CD4-positive, alpha-beta T cell (primary cell): ENCODE results near the gene WNT1. TPM values are rescaled to one million over a fixed set of nuclear protein-coding genes. Genes with fewer than 3 reads are reported as not detected.

Source experiments
- ATAC-seq: fragments of 200-7000 bp; cut with Tn5 transposase; one replicate; pipeline ENCODE4 v1.10.0; 2022; ENCODE audit warnings: mild to moderate bottlenecking; ENCODE audit not compliant: poor library complexity
- CTCF ChIA-PET: fragments of 350-600 bp; sonication (Branson Sonifier 250); formaldehyde crosslinking; loops from one replicate; lab custom pipeline; 2021; ENCODE audit warnings: antibody characterized with exemption, inconsistent platforms; lab: Charles Lee
- POLR2A ChIA-PET: fragments of 350-600 bp; sonication (Branson Sonifier 250); formaldehyde crosslinking; loops from one replicate; lab custom pipeline; 2021; ENCODE audit warnings: antibody characterized with exemption, inconsistent platforms; lab: Charles Lee
- DNase-seq, 14 experiments: peaks; one replicate each; pipeline ENCODE4 v3.0.0-alpha.2; 2013 to 2020; ENCODE audit warnings: mixed read lengths in 2 of 14
- H3K27ac ChIP-seq, 2 donors: one replicate each; pipeline versions ENCODE4 v1.5.1 to v1.7.0; 2013; ENCODE audit warnings: low read length in 2 of 2, low read depth in 1 of 2, mild to moderate bottlenecking in 1 of 2
- H3K27me3 ChIP-seq, 2 experiments: 1 replicate in 1 of 2; 2 replicates in 1 of 2; pipeline versions ENCODE4 v1.6.1 to v1.7.0; 2013; ENCODE audit warnings: low read length in 2 of 2, control low read depth in 1 of 2, mild to moderate bottlenecking in 1 of 2, moderate library complexity in 1 of 2; ENCODE audit not compliant: insufficient read depth in 2 of 2, control insufficient read depth in 1 of 2
- H3K36me3 ChIP-seq: one replicate; pipeline ENCODE4 v1.6.1; 2013; ENCODE audit warnings: low read length, control low read depth; ENCODE audit not compliant: insufficient read depth
- H3K4me1 ChIP-seq: one replicate; pipeline ENCODE4 v1.6.1; 2013; ENCODE audit warnings: low read length, control low read depth; ENCODE audit not compliant: insufficient read depth
- H3K4me3 ChIP-seq: one replicate; pipeline ENCODE4 v1.5.1; 2013; ENCODE audit warnings: mild to moderate bottlenecking, low read length, moderate library complexity
- H3K9me3 ChIP-seq, 2 experiments: 1 replicate in 1 of 2; 2 replicates in 1 of 2; pipeline versions ENCODE4 v1.6.1 to v1.7.0; 2013; ENCODE audit warnings: low read length in 2 of 2, mild to moderate bottlenecking in 2 of 2, control low read depth in 1 of 2, moderate library complexity in 1 of 2; ENCODE audit not compliant: control insufficient read depth in 1 of 2, insufficient read depth in 1 of 2
- H3K27ac Mint-ChIP-seq: one replicate; pipeline ENCODE4 v1.8.0; 2020; ENCODE audit warnings: mixed read lengths
- H3K27me3 Mint-ChIP-seq: one replicate; pipeline ENCODE4 v1.8.0; 2021; ENCODE audit warnings: mixed read lengths
- H3K36me3 Mint-ChIP-seq: one replicate; pipeline ENCODE4 v1.8.0; 2021; ENCODE audit warnings: low read depth, mixed read lengths
- H3K4me1 Mint-ChIP-seq: one replicate; pipeline ENCODE4 v1.8.0; 2021; ENCODE audit warnings: low read depth, mixed read lengths
- H3K4me3 Mint-ChIP-seq: one replicate; pipeline ENCODE4 v1.8.0; 2020; ENCODE audit warnings: mild to moderate bottlenecking, mixed read lengths
- H3K9me3 Mint-ChIP-seq: one replicate; pipeline ENCODE4 v1.8.0; 2020; ENCODE audit warnings: mixed read lengths
- intact Hi-C, 2 experiments: fragments of 100-400 bp; cut with DNase I in 1 of 2; cut with micrococcal nuclease in 1 of 2; formaldehyde crosslinking; loops; one replicate each; pipeline versions ENCODE4 v1.15.1 to v1.9.0; 2023 to 2025; cut with DNase I, micrococcal nuclease
- total RNA-seq, 174 experiments: library from RNA in 2 of 174; stranded (reverse) in 2 of 174; gene quantifications; one replicate each; pipeline ENCODE4 v1.2.3 and lab custom pipeline; 2021 to 2026
- TF ChIP-seq, protein P1 (sequence below): fragments of 200-600 bp; IDR thresholded peaks from one replicate; pipeline ENCODE4 v1.8.0; 2022; ENCODE audit warnings: antibody characterized with exemption, mild to moderate bottlenecking

Gene WNT1
- total RNA-seq, 2 experiments from 2014 or later: 1.8 to 2.7 TPM

DNA sequence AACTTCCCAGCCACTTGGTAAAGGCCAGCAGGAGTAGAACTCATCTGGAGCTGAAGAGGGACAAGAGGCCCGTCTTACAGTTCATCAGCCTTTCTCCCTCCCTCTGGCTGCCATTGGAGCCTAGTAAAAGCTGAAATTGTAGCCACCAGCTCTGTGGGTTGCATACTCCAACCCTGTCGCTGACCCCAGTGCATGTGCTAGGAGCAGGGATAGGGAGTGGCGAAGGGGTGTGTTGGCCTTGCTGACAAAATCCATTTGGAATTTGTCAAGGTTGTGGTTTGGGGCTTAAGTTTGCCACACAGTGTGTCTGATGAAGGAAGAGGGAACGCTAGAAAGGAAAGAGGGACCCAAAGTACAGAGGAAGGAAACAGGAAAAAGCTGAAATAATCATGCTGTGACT, 16.8 kb upstream of the WNT1 start:
- H3K27ac ChIP-seq: no peak overlapping the region
- no peak for DNase-seq
- peaks cover 16% of the 10 kb centered on the region for H3K4me1 ChIP-seq
- no peak overlapping the region for H3K4me3 ChIP-seq
- peaks cover 13% of the 10 kb centered on the region for H3K36me3 Mint-ChIP-seq
- ChIA-PET POLR2A (no interaction called here), CTCF (interaction anchor here (0.8 to 1.6 kb wide), 2 partner anchors 17 to 27 kb away, joined by 3 to 4 read pairs; partner anchors contain the start of gene WNT1)
- no peak overlapping the region for H3K4me3 Mint-ChIP-seq
- H3K27me3 ChIP-seq: no peaks in the 10 kb centered on the region
- no peaks in the 10 kb centered on the region for H3K9me3 Mint-ChIP-seq
- intact Hi-C loops: no loop called here
- H3K36me3 ChIP-seq: no peaks in the 10 kb centered on the region
- peaks cover 17% of the 10 kb centered on the region for H3K4me1 Mint-ChIP-seq
- TF ChIP-seq, protein P1, sequence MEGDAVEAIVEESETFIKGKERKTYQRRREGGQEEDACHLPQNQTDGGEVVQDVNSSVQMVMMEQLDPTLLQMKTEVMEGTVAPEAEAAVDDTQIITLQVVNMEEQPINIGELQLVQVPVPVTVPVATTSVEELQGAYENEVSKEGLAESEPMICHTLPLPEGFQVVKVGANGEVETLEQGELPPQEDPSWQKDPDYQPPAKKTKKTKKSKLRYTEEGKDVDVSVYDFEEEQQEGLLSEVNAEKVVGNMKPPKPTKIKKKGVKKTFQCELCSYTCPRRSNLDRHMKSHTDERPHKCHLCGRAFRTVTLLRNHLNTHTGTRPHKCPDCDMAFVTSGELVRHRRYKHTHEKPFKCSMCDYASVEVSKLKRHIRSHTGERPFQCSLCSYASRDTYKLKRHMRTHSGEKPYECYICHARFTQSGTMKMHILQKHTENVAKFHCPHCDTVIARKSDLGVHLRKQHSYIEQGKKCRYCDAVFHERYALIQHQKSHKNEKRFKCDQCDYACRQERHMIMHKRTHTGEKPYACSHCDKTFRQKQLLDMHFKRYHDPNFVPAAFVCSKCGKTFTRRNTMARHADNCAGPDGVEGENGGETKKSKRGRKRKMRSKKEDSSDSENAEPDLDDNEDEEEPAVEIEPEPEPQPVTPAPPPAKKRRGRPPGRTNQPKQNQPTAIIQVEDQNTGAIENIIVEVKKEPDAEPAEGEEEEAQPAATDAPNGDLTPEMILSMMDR: no peak
- no peaks in the 10 kb centered on the region for H3K9me3 ChIP-seq
- H3K27ac Mint-ChIP-seq: no peak overlapping the region
- H3K27me3 Mint-ChIP-seq: peaks cover 10% of the 10 kb centered on the region
- no peak for ATAC-seq

DNA sequence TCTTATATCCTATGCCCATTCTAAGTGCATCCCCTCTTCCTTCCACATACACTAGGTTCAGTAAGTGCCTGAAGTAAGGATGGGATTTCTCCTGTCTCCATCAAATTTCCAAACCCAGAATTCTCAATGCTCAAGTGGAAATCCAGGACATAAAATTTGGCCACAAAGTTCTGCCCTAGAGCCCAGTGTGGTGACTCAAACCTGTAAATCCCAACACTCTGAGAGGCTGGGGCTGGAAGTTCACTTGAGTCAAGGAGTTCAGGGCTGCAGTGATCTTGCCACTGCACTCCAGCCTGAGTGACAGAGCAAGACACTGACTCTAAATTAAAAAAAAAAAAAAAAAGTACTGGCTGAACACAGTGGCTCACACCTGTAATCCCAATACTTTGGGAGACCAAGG, 16.3 kb upstream of the WNT1 start:
- ChIA-PET POLR2A (no interaction called here), CTCF (interaction anchor here (0.8 to 1.6 kb wide), 2 partner anchors 16 to 26 kb away, joined by 3 to 4 read pairs; partner anchors contain the start of gene WNT1)
- DNase-seq (no peak), ATAC-seq (no peak)
- Mint-ChIP-seq H3K9me3 (no peaks in the 10 kb centered on the region), H3K27ac (no peak overlapping the region), H3K4me3 (no peak overlapping the region), H3K4me1 (peaks cover 13% of the 10 kb centered on the region), H3K27me3 (peaks cover 10% of the 10 kb centered on the region), H3K36me3 (peaks cover 8% of the 10 kb centered on the region)
- Histone ChIP-seq H3K9me3 (no peaks in the 10 kb centered on the region), H3K36me3 (no peaks in the 10 kb centered on the region), H3K4me1 (peaks cover 11% of the 10 kb centered on the region), H3K27me3 (no peaks in the 10 kb centered on the region), H3K4me3 (no peak overlapping the region), H3K27ac (no peak overlapping the region)
- intact Hi-C loops: loop anchor here in 1 of 2 experiments (1.0 kb wide), 1 partner anchor 38 kb away; no protein-coding TSS in a partner anchor
- TF ChIP-seq, protein P1: no peak

DNA sequence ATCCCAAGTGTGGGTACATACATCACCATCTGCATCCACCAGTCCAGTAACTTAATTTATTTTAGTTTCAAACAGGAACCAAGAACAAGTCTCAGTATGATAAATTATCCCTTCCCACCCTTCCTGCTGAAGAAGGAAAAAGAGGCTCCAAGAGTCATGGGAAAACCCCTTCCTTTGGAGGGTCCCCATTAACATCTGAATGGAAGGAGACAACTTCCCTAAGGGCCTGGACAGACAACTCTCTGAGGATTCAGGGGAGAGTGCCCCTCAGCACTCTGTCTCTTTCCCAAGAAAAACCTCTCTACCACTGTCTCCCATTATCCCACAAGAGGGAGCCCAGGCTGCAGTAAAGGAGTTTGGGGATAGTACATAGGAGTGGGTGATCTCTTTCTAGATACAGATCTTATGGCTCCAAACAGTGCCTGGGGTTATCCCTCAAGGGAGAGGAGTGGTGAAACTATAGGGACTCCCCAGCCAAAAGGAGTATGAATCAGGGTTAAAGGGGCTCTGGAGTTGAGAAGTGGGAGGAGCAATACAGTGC, 12.8 kb upstream of the WNT1 start:
- no peaks in the 10 kb centered on the region for H3K36me3 Mint-ChIP-seq
- no peak overlapping the region for H3K27ac ChIP-seq
- TF ChIP-seq, protein P1: no peak
- peaks cover 14% of the 10 kb centered on the region for H3K27me3 Mint-ChIP-seq
- no peak overlapping the region for H3K4me3 ChIP-seq
- ChIA-PET POLR2A (no interaction called here), CTCF (no interaction called here)
- ATAC-seq (no peak), DNase-seq (no peak)
- no peak overlapping the region for H3K4me3 Mint-ChIP-seq
- no peaks in the 10 kb centered on the region for H3K9me3 Mint-ChIP-seq
- H3K9me3 ChIP-seq: no peaks in the 10 kb centered on the region
- peaks cover 5% of the 10 kb centered on the region for H3K4me1 Mint-ChIP-seq
- peaks cover 4 to 5% of the 10 kb centered on the region in 2 experiments for H3K27me3 ChIP-seq
- H3K36me3 ChIP-seq: no peaks in the 10 kb centered on the region
- H3K27ac Mint-ChIP-seq: no peak overlapping the region
- peaks cover 15% of the 10 kb centered on the region for H3K4me1 ChIP-seq
- intact Hi-C loops: no loop called here
